HEK293 (cell line): ENCODE results near the gene NFIB.

ENCODE experiments used
- CTCF ChIA-PET: fragments of 350-600 bp; formaldehyde crosslinking; extraction: SDS; loops from one replicate; lab custom pipeline; 2021; ENCODE audit warnings: antibody characterized with exemption; lab: Yijun Ruan, JAX
- POLR2A ChIA-PET: fragments of 300-600 bp; formaldehyde crosslinking; extraction: SDS; loops from one replicate; lab custom pipeline; 2020; ENCODE audit warnings: antibody characterized with exemption, inconsistent platforms; lab: Yijun Ruan, JAX
- H3K27ac ChIP-seq: fragments of 200-500 bp; sonication (Bioruptor generic); 2 replicates; pipeline ENCODE4 v1.5.1; 2014; ENCODE audit warnings: low read depth, low read length, control low read depth, inconsistent platforms; ENCODE audit errors: extremely low read depth
- H3K36me3 ChIP-seq, 2 experiments: fragments of 200-500 bp in 1 of 2; sonication (Bioruptor generic) in 1 of 2; 1 replicate in 1 of 2; 2 replicates in 1 of 2; pipeline ENCODE4 v1.5.1; 2014 to 2017; ENCODE audit warnings: inconsistent platforms in 2 of 2, low read length in 2 of 2; ENCODE audit not compliant: control insufficient read depth in 2 of 2, insufficient read depth in 1 of 2
- H3K4me1 ChIP-seq: fragments of 200-500 bp; sonication (Bioruptor generic); 2 replicates; pipeline ENCODE4 v1.5.1; 2014; ENCODE audit warnings: mild to moderate bottlenecking, low read length, inconsistent platforms; ENCODE audit not compliant: control insufficient read depth, insufficient read depth
- H3K4me3 ChIP-seq: 2 replicates; pipeline ENCODE4 v1.5.1; 2011; ENCODE audit warnings: low read depth, mild to moderate bottlenecking, control low read depth, low read length, moderate library complexity
- H3K9me3 ChIP-seq: fragments of 200-500 bp; sonication (Bioruptor generic); 2 replicates; pipeline ENCODE4 v1.5.1; 2014; ENCODE audit warnings: low read depth, low read length, inconsistent platforms; ENCODE audit not compliant: control insufficient read depth, insufficient read depth
- BCL11A ChIP-seq: fragments of 450-650 bp; formaldehyde crosslinking; IDR thresholded peaks from 2 replicates; pipeline ENCODE4 v1.5.1; 2016; ENCODE audit warnings: low read depth, missing biosample characterization, missing genetic modification characterization
- EGR2 ChIP-seq: fragments of 450-650 bp; formaldehyde crosslinking; IDR thresholded peaks from 2 replicates; pipeline ENCODE4 v1.5.1; 2016; ENCODE audit warnings: low read depth, missing biosample characterization, missing genetic modification characterization
- GLIS2 ChIP-seq: fragments of 450-650 bp; formaldehyde crosslinking; IDR thresholded peaks from 2 replicates; pipeline ENCODE4 v1.5.1; 2016; ENCODE audit warnings: missing biosample characterization, missing genetic modification characterization
- HOXD13 ChIP-seq: sonication (generic); formaldehyde crosslinking; IDR thresholded peaks from 2 replicates; pipeline ENCODE4 v1.8.0; 2022; ENCODE audit warnings: missing genetic modification reagents, borderline replicate concordance
- MZF1 ChIP-seq: fragments of 450-650 bp; formaldehyde crosslinking; IDR thresholded peaks from 2 replicates; pipeline ENCODE4 v1.5.1; 2017; ENCODE audit warnings: missing biosample characterization, missing genetic modification characterization, borderline replicate concordance
- SP7 ChIP-seq: fragments of 450-650 bp; formaldehyde crosslinking; IDR thresholded peaks from 2 replicates; pipeline ENCODE4 v1.5.1; 2016; ENCODE audit warnings: missing biosample characterization, missing genetic modification characterization
- YY2 ChIP-seq: fragments of 450-650 bp; formaldehyde crosslinking; IDR thresholded peaks from 2 replicates; pipeline ENCODE4 v1.5.1; 2016; ENCODE audit warnings: missing biosample characterization, missing genetic modification characterization
- ZBTB17 ChIP-seq: fragments of 450-650 bp; formaldehyde crosslinking; IDR thresholded peaks from 2 replicates; pipeline ENCODE4 v1.5.1; 2016; ENCODE audit warnings: missing biosample characterization, missing genetic modification characterization
- ZBTB8A ChIP-seq: fragments of 450-650 bp; formaldehyde crosslinking; IDR thresholded peaks from 2 replicates; pipeline ENCODE4 v1.5.1; 2016; ENCODE audit warnings: missing biosample characterization, missing genetic modification characterization
- ZNF138 ChIP-seq: fragments of 450-650 bp; formaldehyde crosslinking; IDR thresholded peaks from 2 replicates; pipeline ENCODE4 v1.5.1; 2016; ENCODE audit warnings: missing biosample characterization, missing genetic modification characterization, borderline replicate concordance
- ZNF155 ChIP-seq: fragments of 450-650 bp; formaldehyde crosslinking; IDR thresholded peaks from 2 replicates; pipeline ENCODE4 v1.5.1; 2016; ENCODE audit warnings: missing biosample characterization, missing genetic modification characterization
- ZNF274 ChIP-seq, 2 experiments: fragments of 200-500 bp in 1 of 2; fragments of 450-650 bp in 1 of 2; sonication (Bioruptor generic) in 1 of 2; formaldehyde crosslinking in 1 of 2; IDR thresholded peaks; 2 replicates each; pipeline versions ENCODE4 v1.5.1 to v1.6.1; 2014 to 2016; ENCODE audit warnings: borderline replicate concordance in 1 of 2, inconsistent platforms in 1 of 2, low read length in 1 of 2, missing biosample characterization in 1 of 2, missing genetic modification characterization in 1 of 2
- ZNF324 ChIP-seq: fragments of 450-650 bp; formaldehyde crosslinking; IDR thresholded peaks from 2 replicates; pipeline ENCODE4 v1.5.1; 2016; ENCODE audit warnings: missing biosample characterization, missing genetic modification characterization
- ZNF623 ChIP-seq: fragments of 450-650 bp; formaldehyde crosslinking; IDR thresholded peaks from 2 replicates; pipeline ENCODE4 v1.5.1; 2016; ENCODE audit warnings: missing biosample characterization, missing genetic modification characterization
- TF ChIP-seq, protein P1 (sequence below): fragments of 450-650 bp; formaldehyde crosslinking; IDR thresholded peaks from 2 replicates; pipeline ENCODE4 v1.5.1; 2016; ENCODE audit warnings: missing biosample characterization, missing genetic modification characterization
- TF ChIP-seq, protein P2 (sequence below): fragments of 450-650 bp; formaldehyde crosslinking; IDR thresholded peaks from 2 replicates; pipeline ENCODE4 v1.5.1; 2016; ENCODE audit warnings: missing biosample characterization, missing genetic modification characterization, borderline replicate concordance
- TF ChIP-seq, protein P3 (sequence below): fragments of 450-650 bp; IDR thresholded peaks from 2 replicates; pipeline ENCODE4 v1.5.1; 2018; ENCODE audit warnings: missing biosample characterization, missing genetic modification characterization
- TF ChIP-seq, protein P4 (sequence below): fragments of 450-650 bp; formaldehyde crosslinking; IDR thresholded peaks from 2 replicates; pipeline ENCODE4 v1.5.1; 2017; ENCODE audit warnings: missing biosample characterization, missing genetic modification characterization
- TF ChIP-seq, protein P5 (sequence below): fragments of 450-650 bp; formaldehyde crosslinking; IDR thresholded peaks from 2 replicates; pipeline ENCODE4 v1.5.1; 2016; ENCODE audit warnings: missing biosample characterization, missing genetic modification characterization
- TF ChIP-seq, protein P6 (sequence below): fragments of 450-650 bp; formaldehyde crosslinking; optimal IDR thresholded peaks from 2 replicates; pipeline ENCODE3; 2016; ENCODE audit warnings: missing biosample characterization, mild to moderate bottlenecking, missing genetic modification characterization
- TF ChIP-seq, protein P7 (sequence below): fragments of 450-650 bp; formaldehyde crosslinking; IDR thresholded peaks from 2 replicates; pipeline ENCODE4 v1.5.1; 2016; ENCODE audit warnings: missing biosample characterization, missing genetic modification characterization

The NFIB gene

DNA sequence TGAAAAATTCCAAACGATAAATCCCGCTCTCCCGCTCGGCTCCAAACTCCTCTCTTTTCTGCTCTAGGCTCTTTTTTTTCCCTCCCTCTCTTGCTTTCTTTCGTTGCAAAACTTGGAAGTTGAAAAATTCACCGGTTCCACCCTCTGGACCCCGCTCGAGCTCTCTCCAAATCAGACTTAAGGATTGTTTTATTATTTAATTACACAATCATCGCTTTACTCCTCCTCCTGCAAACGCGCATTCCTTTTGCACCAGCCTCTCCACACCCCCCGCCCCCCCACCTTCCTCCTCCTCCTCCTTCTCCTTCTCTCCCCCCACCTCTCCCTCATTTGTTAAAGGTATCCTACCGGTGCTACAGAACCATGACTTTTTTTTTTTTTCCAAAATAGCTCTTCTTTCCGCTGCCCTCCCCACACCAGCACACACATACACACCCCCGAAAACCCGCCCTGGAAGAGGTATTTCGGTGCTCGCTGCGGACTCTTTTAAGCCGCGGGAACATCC, 535 bp upstream of the NFIB start (continued):
- TF ChIP-seq HOXD13 = peak; percentile 24; the same call in 1 of the 2 replicates
- TF ChIP-seq, protein P1, sequence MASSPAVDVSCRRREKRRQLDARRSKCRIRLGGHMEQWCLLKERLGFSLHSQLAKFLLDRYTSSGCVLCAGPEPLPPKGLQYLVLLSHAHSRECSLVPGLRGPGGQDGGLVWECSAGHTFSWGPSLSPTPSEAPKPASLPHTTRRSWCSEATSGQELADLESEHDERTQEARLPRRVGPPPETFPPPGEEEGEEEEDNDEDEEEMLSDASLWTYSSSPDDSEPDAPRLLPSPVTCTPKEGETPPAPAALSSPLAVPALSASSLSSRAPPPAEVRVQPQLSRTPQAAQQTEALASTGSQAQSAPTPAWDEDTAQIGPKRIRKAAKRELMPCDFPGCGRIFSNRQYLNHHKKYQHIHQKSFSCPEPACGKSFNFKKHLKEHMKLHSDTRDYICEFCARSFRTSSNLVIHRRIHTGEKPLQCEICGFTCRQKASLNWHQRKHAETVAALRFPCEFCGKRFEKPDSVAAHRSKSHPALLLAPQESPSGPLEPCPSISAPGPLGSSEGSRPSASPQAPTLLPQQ (tag by site-specific recombination) = peak; percentile 42
- TF ChIP-seq, protein P2, sequence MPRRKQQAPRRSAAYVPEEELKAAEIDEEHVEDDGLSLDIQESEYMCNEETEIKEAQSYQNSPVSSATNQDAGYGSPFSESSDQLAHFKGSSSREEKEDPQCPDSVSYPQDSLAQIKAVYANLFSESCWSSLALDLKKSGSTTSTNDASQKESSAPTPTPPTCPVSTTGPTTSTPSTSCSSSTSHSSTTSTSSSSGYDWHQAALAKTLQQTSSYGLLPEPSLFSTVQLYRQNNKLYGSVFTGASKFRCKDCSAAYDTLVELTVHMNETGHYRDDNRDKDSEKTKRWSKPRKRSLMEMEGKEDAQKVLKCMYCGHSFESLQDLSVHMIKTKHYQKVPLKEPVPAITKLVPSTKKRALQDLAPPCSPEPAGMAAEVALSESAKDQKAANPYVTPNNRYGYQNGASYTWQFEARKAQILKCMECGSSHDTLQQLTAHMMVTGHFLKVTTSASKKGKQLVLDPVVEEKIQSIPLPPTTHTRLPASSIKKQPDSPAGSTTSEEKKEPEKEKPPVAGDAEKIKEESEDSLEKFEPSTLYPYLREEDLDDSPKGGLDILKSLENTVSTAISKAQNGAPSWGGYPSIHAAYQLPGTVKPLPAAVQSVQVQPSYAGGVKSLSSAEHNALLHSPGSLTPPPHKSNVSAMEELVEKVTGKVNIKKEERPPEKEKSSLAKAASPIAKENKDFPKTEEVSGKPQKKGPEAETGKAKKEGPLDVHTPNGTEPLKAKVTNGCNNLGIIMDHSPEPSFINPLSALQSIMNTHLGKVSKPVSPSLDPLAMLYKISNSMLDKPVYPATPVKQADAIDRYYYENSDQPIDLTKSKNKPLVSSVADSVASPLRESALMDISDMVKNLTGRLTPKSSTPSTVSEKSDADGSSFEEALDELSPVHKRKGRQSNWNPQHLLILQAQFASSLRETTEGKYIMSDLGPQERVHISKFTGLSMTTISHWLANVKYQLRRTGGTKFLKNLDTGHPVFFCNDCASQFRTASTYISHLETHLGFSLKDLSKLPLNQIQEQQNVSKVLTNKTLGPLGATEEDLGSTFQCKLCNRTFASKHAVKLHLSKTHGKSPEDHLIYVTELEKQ = no peak
- TF ChIP-seq, protein P3, sequence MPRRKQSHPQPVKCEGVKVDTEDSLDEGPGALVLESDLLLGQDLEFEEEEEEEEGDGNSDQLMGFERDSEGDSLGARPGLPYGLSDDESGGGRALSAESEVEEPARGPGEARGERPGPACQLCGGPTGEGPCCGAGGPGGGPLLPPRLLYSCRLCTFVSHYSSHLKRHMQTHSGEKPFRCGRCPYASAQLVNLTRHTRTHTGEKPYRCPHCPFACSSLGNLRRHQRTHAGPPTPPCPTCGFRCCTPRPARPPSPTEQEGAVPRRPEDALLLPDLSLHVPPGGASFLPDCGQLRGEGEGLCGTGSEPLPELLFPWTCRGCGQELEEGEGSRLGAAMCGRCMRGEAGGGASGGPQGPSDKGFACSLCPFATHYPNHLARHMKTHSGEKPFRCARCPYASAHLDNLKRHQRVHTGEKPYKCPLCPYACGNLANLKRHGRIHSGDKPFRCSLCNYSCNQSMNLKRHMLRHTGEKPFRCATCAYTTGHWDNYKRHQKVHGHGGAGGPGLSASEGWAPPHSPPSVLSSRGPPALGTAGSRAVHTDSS (tag by site-specific recombination) = peak; percentile 65
- TF ChIP-seq, protein P4, sequence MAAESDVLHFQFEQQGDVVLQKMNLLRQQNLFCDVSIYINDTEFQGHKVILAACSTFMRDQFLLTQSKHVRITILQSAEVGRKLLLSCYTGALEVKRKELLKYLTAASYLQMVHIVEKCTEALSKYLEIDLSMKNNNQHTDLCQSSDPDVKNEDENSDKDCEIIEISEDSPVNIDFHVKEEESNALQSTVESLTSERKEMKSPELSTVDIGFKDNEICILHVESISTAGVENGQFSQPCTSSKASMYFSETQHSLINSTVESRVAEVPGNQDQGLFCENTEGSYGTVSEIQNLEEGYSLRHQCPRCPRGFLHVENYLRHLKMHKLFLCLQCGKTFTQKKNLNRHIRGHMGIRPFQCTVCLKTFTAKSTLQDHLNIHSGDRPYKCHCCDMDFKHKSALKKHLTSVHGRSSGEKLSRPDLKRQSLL (tag by site-specific recombination) = no peak

DNA sequence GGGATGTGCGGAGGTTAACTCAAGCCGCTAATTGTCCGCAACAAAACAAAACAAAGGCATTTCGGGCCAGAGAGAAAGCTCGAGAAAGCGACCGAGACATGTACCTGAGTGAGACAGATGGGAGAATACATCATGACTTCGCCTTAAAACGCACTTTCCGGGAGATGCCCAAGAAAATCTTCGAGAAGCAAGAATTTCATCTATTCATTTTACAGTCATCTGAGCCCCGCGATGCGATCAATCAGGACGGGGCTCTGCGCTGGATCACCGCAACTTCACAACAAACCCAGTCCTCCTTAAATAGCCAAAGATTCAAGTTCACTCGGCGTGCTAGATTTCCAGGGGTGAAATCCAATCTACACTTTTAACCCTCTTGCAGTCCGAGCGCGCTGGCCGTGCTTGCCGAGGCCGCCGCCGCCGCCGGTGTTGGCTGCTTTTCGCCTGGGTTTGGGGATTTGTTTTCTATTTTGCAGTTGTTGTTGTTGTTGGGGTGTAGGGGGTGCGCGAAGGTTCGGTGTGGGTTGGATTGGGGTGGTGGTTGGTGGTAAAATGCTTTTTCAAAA, 482 bp downstream of the NFIB start:
- H3K4me3 ChIP-seq = peak overlapping the region; percentile 98
- H3K4me1 ChIP-seq = peaks cover 21% of the 10 kb centered on the region
- CTCF ChIA-PET = interaction anchor here (0.9 to 1.0 kb wide), 2 partner anchors 15 to 111 kb away, joined by 3 to 4 read pairs; no protein-coding TSS in a partner anchor
- POLR2A ChIA-PET = interaction anchor here (0.9 to 2.0 kb wide), 3 partner anchors 10 to 40 kb away, joined by 3 to 6 read pairs (median 5); no protein-coding TSS in a partner anchor
- H3K9me3 ChIP-seq = no peaks in the 10 kb centered on the region
- H3K27ac ChIP-seq = peak overlapping the region; percentile 100
- no peaks in the 10 kb centered on the region for H3K36me3 ChIP-seq
- TF ChIP-seq, protein P5, sequence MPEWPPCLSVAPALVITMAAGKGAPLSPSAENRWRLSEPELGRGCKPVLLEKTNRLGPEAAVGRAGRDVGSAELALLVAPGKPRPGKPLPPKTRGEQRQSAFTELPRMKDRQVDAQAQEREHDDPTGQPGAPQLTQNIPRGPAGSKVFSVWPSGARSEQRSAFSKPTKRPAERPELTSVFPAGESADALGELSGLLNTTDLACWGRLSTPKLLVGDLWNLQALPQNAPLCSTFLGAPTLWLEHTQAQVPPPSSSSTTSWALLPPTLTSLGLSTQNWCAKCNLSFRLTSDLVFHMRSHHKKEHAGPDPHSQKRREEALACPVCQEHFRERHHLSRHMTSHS (tag by site-specific recombination) = no peak
- no peak for TF ChIP-seq ZNF324 (tag by site-specific recombination)
- TF ChIP-seq, protein P6, sequence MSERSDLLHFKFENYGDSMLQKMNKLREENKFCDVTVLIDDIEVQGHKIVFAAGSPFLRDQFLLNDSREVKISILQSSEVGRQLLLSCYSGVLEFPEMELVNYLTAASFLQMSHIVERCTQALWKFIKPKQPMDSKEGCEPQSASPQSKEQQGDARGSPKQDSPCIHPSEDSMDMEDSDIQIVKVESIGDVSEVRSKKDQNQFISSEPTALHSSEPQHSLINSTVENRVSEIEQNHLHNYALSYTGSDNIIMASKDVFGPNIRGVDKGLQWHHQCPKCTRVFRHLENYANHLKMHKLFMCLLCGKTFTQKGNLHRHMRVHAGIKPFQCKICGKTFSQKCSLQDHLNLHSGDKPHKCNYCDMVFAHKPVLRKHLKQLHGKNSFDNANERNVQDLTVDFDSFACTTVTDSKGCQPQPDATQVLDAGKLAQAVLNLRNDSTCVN (tag by site-specific recombination) = peak; percentile 44
- TF ChIP-seq ZNF623 = no peak
- TF ChIP-seq YY2 = no peak
- TF ChIP-seq ZNF138 = no peak
- TF ChIP-seq ZBTB8A (tag by site-specific recombination) = peak; percentile 83
- TF ChIP-seq, protein P7, sequence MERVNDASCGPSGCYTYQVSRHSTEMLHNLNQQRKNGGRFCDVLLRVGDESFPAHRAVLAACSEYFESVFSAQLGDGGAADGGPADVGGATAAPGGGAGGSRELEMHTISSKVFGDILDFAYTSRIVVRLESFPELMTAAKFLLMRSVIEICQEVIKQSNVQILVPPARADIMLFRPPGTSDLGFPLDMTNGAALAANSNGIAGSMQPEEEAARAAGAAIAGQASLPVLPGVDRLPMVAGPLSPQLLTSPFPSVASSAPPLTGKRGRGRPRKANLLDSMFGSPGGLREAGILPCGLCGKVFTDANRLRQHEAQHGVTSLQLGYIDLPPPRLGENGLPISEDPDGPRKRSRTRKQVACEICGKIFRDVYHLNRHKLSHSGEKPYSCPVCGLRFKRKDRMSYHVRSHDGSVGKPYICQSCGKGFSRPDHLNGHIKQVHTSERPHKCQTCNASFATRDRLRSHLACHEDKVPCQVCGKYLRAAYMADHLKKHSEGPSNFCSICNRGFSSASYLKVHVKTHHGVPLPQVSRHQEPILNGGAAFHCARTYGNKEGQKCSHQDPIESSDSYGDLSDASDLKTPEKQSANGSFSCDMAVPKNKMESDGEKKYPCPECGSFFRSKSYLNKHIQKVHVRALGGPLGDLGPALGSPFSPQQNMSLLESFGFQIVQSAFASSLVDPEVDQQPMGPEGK (tag by site-specific recombination) = peak; percentile 59; the same call in 1 of the 2 replicates
- TF ChIP-seq SP7 (tag by site-specific recombination) = 0 out of 2 replicates have a peak, but pooled peaks have one; percentile 14
- 0 out of 2 replicates have a peak, but pooled peaks have one; percentile 8 for TF ChIP-seq GLIS2 (tag by site-specific recombination)
- TF ChIP-seq BCL11A = 0 out of 2 replicates have a peak, but pooled peaks have one; percentile 18
- peak; percentile 43 for TF ChIP-seq ZBTB17 (tag by site-specific recombination)
- TF ChIP-seq ZNF155 (tag by site-specific recombination) = no peak
- no peak for TF ChIP-seq MZF1 (tag by site-specific recombination)
- peak; percentile 10; the same call in 1 of the 2 replicates for TF ChIP-seq EGR2 (tag by site-specific recombination)
- TF ChIP-seq ZNF274 (IDR thresholded peaks at IDR 0.05; ENCODE audit: low read length) = no peak
- no peak for TF ChIP-seq ZNF274 (tag by site-specific recombination; IDR thresholded peaks at IDR 0.05; ENCODE audit: borderline replicate concordance)
